Caco-2 (cell line): ENCODE data around the gene SLCO2A1. TPM values are rescaled to one million over a fixed set of nuclear protein-coding genes. Genes with fewer than 3 reads are reported as not detected.

Experiments used
- BruUV-seq: library from RNA; stranded (reverse); fragments of 400-500 nt; replicated peaks from 2 replicates; lab custom pipeline; 2021; lab: Mats Ljungman, UMichigan
- CTCF ChIA-PET: fragments of 300-600 bp; sonication (Branson Sonifier 250); formaldehyde crosslinking; loops from one replicate; lab custom pipeline; 2022; ENCODE audit warnings: antibody characterized with exemption; lab: Charles Lee
- POLR2A ChIA-PET: fragments of 300-600 bp; sonication (Branson Sonifier 250); formaldehyde crosslinking; loops from one replicate; lab custom pipeline; 2022; ENCODE audit warnings: antibody characterized with exemption; lab: Charles Lee
- DNase-seq, 2 experiments: peaks; one replicate each; pipeline versions ENCODE4 v3.0.0 to v3.0.0-alpha.2; 2020 to 2022
- H3K27me3 ChIP-seq: replicated peaks from 2 replicates; pipeline ENCODE4 v1.6.0; 2011; ENCODE audit warnings: low read length; ENCODE audit not compliant: control insufficient read depth, insufficient read depth
- H3K36me3 ChIP-seq: 2 replicates; pipeline ENCODE4 v1.5.1; 2011; ENCODE audit warnings: low read length; ENCODE audit not compliant: control insufficient read depth, insufficient read depth
- H3K4me1 ChIP-seq: fragments of 250-450 bp; sonication (Bioruptor Pico); 2 replicates; pipeline ENCODE4 v1.5.1; 2020; ENCODE audit warnings: mild to moderate bottlenecking
- H3K4me3 ChIP-seq: 2 replicates; pipeline ENCODE4 v1.5.1; 2011; ENCODE audit warnings: low read depth, mild to moderate bottlenecking, control low read depth, low read length
- H3K9me3 ChIP-seq: fragments of 250-450 bp; sonication (Bioruptor Pico); 2 replicates; pipeline ENCODE4 v1.5.1; 2020; ENCODE audit warnings: mild to moderate bottlenecking, moderate library complexity
- H3K27ac Mint-ChIP-seq: one replicate; pipeline ENCODE4 v1.8.0; 2022; ENCODE audit warnings: mixed read lengths; ENCODE audit not compliant: unreplicated experiment
- H3K27me3 Mint-ChIP-seq: one replicate; pipeline ENCODE4 v1.8.0; 2022; ENCODE audit warnings: mixed read lengths; ENCODE audit not compliant: insufficient read depth, unreplicated experiment
- H3K36me3 Mint-ChIP-seq: one replicate; pipeline ENCODE4 v1.8.0; 2022; ENCODE audit warnings: mild to moderate bottlenecking, mixed read lengths; ENCODE audit not compliant: insufficient read depth, unreplicated experiment
- H3K4me1 Mint-ChIP-seq: one replicate; pipeline ENCODE4 v1.8.0; 2022; ENCODE audit warnings: low read depth, mixed read lengths; ENCODE audit not compliant: unreplicated experiment
- H3K4me3 Mint-ChIP-seq: one replicate; pipeline ENCODE4 v1.8.0; 2022; ENCODE audit warnings: mild to moderate bottlenecking, moderate library complexity, mixed read lengths; ENCODE audit not compliant: unreplicated experiment
- H3K9me3 Mint-ChIP-seq: one replicate; pipeline ENCODE4 v1.8.0; 2022; ENCODE audit warnings: mixed read lengths; ENCODE audit not compliant: unreplicated experiment
- CTCF ChIP-seq, 2 experiments: fragments of 200-600 bp in 1 of 2; IDR thresholded peaks; 1 replicate in 1 of 2; 2 replicates in 1 of 2; pipeline versions ENCODE4 v1.5.1 to v1.8.0; 2011 to 2022; ENCODE audit warnings: antibody characterized with exemption in 1 of 2, control low read depth in 1 of 2, inconsistent platforms in 1 of 2, low read depth in 1 of 2, low read length in 1 of 2, mild to moderate bottlenecking in 1 of 2, moderate library complexity in 1 of 2; ENCODE audit not compliant: insufficient read depth in 1 of 2, severe bottlenecking in 1 of 2, unreplicated experiment in 1 of 2
- intact Hi-C: fragments of 100-400 bp; cut with micrococcal nuclease; formaldehyde crosslinking; loops from one replicate; pipeline ENCODE4 v1.10.0; 2022; ENCODE audit not compliant: unreplicated experiment
- total RNA-seq: library from RNA; stranded (reverse); gene quantifications from 2 replicates; pipeline ENCODE4 v1.2.3, GENCODE V29; 2022

SLCO2A1 gene
- total RNA-seq, 1 experiment from 2014 or later, result 2.5 TPM

GRCh38 chr3:133996251-133996661, 33.5 kb downstream of the SLCO2A1 start:
- DNase-seq, result no peak
- no peaks in the 10 kb centered on the region for H3K27me3 Mint-ChIP-seq
- H3K36me3 ChIP-seq, result no peaks in the 10 kb centered on the region
- CTCF ChIA-PET, result no interaction called here
- H3K4me3 ChIP-seq, result no peak overlapping the region
- H3K36me3 Mint-ChIP-seq, result no peaks in the 10 kb centered on the region
- peaks cover 30% of the 10 kb centered on the region for H3K4me1 ChIP-seq
- no peaks in the 10 kb centered on the region for H3K9me3 ChIP-seq
- no peaks in the 10 kb centered on the region for H3K27me3 ChIP-seq
- intact Hi-C loops, result no loop called here
- no peak for TF ChIP-seq CTCF (IDR thresholded peaks at IDR 0.05; ENCODE audit: insufficient read depth in 1 of 2, low read depth in 1 of 2, low read length in 1 of 2, severe bottlenecking in 1 of 2, unreplicated experiment in 1 of 2)
- H3K4me3 Mint-ChIP-seq, result no peak overlapping the region
- H3K4me1 Mint-ChIP-seq, result peaks cover 30% of the 10 kb centered on the region
- no peak overlapping the region for H3K27ac Mint-ChIP-seq
- BruUV-seq, result no TSS peak
- POLR2A ChIA-PET, result no interaction called here
- peaks cover 13% of the 10 kb centered on the region for H3K9me3 Mint-ChIP-seq

- CTCF ChIA-PET, result no interaction called here
- H3K27me3 ChIP-seq, result no peaks in the 10 kb centered on the region
- peaks cover 25% of the 10 kb centered on the region for H3K4me1 ChIP-seq
- no peaks in the 10 kb centered on the region for H3K36me3 ChIP-seq
- peaks cover 30% of the 10 kb centered on the region for H3K4me1 Mint-ChIP-seq
- H3K4me3 ChIP-seq, result no peak overlapping the region
- H3K9me3 Mint-ChIP-seq, result peaks cover 13% of the 10 kb centered on the region
- intact Hi-C loops, result no loop called here
- H3K9me3 ChIP-seq, result no peaks in the 10 kb centered on the region
- no TSS peak for BruUV-seq
- no peak overlapping the region for H3K4me3 Mint-ChIP-seq
- H3K36me3 Mint-ChIP-seq, result no peaks in the 10 kb centered on the region
- POLR2A ChIA-PET, result no interaction called here
- no peak overlapping the region for H3K27ac Mint-ChIP-seq
- DNase-seq, result no peak
- TF ChIP-seq CTCF (IDR thresholded peaks at IDR 0.05; ENCODE audit: insufficient read depth in 1 of 2, low read depth in 1 of 2, low read length in 1 of 2, severe bottlenecking in 1 of 2, unreplicated experiment in 1 of 2), result no peak
- H3K27me3 Mint-ChIP-seq, result no peaks in the 10 kb centered on the region
Measured at GRCh38 chr3:133995264-133995663, 34.5 kb downstream of the SLCO2A1 start.

- Mint-ChIP-seq H3K9me3 (peaks cover 13% of the 10 kb centered on the region), H3K27me3 (no peaks in the 10 kb centered on the region), H3K27ac (no peak overlapping the region), H3K4me1 (peaks cover 22% of the 10 kb centered on the region), H3K4me3 (no peak overlapping the region), H3K36me3 (no peaks in the 10 kb centered on the region)
- Histone ChIP-seq H3K27me3 (no peaks in the 10 kb centered on the region), H3K9me3 (no peaks in the 10 kb centered on the region), H3K4me1 (peaks cover 21% of the 10 kb centered on the region), H3K4me3 (no peak overlapping the region), H3K36me3 (no peaks in the 10 kb centered on the region)
- ChIA-PET CTCF (no interaction called here), POLR2A (interaction anchor here (0.6 kb wide), 2 partner anchors 332 to 1098 kb away, joined by 3 to 9 read pairs; partner anchors contain the start of gene TOPBP1)
- DNase-seq, result no peak
- intact Hi-C loops, result loop anchor here (5.0 kb wide), 1 partner anchor 43 kb away; no protein-coding TSS in a partner anchor
- no TSS peak for BruUV-seq
- no peak for TF ChIP-seq CTCF (IDR thresholded peaks at IDR 0.05; ENCODE audit: insufficient read depth in 1 of 2, low read depth in 1 of 2, low read length in 1 of 2, severe bottlenecking in 1 of 2, unreplicated experiment in 1 of 2)
Measured at GRCh38 chr3:133994166-133994890, 35.4 kb downstream of the SLCO2A1 start.
